GM19025 (cell line): ENCODE data around the gene CSF3.
"Not testable (repeated sequence)": the region's sequence is repeated elsewhere in the genome, so short reads cannot be mapped to it uniquely, and the experiment has no call there.

Experiments used
- ATAC-seq: cut with Tn5 transposase; IDR thresholded peaks from one replicate; pipeline ENCODE4 v1.9.1; 2021; ENCODE audit warnings: mild to moderate bottlenecking, low read depth, moderate library complexity; ENCODE audit not compliant: unreplicated experiment

Gene CSF3

DNA sequence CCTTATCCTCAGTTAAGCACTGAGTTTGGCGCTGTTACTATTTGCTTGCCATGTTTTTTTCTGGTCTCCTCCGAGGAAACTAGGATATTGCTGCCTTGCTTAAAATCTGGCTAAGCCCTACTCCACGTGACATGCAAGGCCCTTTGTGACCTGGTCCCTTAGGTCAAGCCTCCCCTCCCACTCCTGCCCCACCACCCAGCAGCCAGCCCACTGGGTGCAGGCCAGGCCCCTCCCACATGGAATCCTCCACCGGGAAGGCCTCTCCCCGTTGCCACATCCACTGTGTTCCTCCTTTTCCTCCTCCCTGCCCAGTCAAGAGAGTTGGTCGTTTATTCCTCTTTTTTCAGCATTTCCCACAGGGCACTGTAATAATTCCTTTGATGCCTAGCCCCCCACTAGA lies 18.4 kb upstream of the CSF3 start:
- ATAC-seq, result no peak

DNA sequence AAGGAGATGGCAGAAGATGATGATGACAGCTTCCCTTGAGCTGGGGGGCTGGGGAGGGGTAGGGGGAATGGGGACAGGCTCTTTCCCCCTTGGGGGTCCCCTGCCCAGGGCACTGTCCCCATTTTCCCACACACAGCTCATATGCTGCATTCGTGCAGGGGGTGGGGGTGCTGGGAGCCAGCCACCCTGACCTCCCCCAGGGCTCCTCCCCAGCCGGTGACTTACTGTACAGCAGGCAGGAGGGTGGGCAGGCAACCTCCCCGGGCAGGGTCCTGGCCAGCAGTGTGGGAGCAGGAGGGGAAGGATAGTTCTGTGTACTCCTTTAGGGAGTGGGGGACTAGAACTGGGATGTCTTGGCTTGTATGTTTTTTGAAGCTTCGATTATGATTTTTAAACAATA lies 17.7 kb upstream of the CSF3 start:
- ATAC-seq, result no peak

- ATAC-seq, result no peak
Measured at GRCh38 chr17:39999067-39999466, 16.2 kb upstream of the CSF3 start.

GRCh38 chr17:40000161-40000560 lies 15.1 kb upstream of the CSF3 start:
- no peak for ATAC-seq

DNA sequence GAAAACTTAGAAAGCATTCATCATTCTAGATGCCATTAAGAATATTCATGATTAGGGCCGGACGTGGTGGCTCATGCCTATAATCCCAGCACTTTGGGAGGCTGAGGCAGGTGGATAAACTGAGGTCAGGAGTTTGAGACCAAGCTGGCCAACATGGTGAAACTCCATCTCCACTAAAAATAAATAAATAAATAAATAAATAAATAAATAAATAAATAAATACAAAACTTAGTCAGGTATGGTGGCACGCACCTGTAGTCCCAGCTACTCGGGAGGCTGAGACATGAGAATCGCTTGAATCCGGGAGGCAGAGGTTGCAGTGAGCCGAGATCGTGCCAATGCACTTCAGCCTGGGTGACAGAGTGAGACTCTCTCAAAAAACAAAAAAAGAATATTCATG lies 13.9 kb upstream of the CSF3 start:
- not testable (repeated sequence) for ATAC-seq

DNA sequence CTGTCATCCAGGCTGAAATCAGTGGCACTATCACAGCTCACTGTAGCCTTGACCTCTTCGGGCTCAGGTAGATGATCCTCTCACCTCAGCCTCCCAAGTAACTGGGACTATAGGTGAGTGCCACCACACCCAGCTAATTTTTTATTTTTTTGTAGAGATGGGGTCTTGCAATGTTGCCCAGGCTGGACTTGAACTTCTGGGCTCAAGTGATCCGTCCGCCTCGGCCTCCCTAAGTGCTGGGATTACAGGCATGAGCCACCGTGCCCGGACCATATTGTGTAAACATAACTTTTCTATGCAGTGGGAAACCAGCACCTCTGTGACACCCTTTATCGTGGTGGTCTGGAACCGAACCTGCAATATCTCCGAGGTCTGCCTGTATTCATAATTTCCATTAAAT lies 11.2 kb upstream of the CSF3 start:
- no peak for ATAC-seq

- ATAC-seq, result no peak
Measured at GRCh38 chr17:40004712-40005111, 10.5 kb upstream of the CSF3 start.

DNA sequence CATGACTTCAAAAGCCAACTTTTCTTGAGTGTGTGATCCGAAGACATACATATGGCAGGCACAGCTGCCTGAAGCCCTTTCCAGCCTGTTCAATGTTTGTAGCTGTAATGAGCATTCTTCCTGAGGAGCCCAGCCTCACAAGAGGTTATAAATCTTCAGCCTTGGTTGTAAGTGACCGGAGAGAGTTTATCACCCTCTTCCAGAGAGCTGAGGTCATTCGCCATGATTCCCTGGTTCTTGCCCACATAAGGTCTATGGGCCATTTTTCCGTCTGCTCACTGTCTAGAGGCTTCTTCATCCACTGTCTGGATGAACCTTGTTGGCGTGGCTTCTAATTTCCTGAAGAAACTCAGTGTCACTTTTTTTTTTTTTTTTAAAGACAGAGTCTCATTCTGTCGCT lies 9.7 kb upstream of the CSF3 start:
- ATAC-seq, result no peak

GRCh38 chr17:40010946-40011500 lies 4.2 kb upstream of the CSF3 start:
- not testable (repeated sequence) for ATAC-seq

GRCh38 chr17:40012017-40012647 lies 3.1 kb upstream of the CSF3 start:
- ATAC-seq, result not testable (repeated sequence)

DNA sequence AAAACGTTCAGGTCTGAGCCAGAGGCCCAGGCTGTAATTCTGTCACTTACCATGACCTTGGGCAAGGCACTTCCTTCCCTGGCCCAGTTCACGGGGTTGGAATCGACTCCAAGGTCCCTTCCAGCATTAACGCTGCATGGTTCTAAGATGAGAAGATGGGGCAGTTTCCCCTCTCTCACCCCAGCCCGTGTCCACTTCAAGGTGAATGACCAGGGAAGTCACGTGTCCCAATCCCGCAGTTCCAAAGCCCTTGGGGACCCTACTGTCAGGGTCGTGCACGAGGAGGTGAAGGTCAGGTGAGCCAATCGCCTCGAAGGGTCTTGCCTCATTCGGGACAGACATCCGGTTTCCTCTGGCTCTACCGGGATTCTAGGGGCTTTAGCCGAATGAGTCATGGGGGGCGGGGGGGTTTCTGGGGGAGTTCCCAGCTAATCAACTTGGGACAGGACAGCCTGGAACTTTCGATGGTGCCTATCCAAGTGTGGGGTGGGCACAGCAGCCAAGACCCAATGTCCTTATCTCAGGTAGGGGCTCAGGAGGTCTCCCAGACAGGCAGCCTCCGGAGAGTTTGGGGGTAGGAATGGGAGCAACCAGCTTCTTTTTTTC lies 762 bp upstream of the CSF3 start:
- no peak for ATAC-seq

GRCh38 chr17:40015998-40016985 lies 1.1 kb downstream of the CSF3 start:
- ATAC-seq, result no peak

GRCh38 chr17:40017422-40018080 lies 2.3 kb downstream of the CSF3 start:
- ATAC-seq, result no peak

GRCh38 chr17:40018211-40019121 lies 3.2 kb downstream of the CSF3 start:
- ATAC-seq, result no peak

GRCh38 chr17:40019140-40019991 lies 4.1 kb downstream of the CSF3 start:
- ATAC-seq, result no peak

DNA sequence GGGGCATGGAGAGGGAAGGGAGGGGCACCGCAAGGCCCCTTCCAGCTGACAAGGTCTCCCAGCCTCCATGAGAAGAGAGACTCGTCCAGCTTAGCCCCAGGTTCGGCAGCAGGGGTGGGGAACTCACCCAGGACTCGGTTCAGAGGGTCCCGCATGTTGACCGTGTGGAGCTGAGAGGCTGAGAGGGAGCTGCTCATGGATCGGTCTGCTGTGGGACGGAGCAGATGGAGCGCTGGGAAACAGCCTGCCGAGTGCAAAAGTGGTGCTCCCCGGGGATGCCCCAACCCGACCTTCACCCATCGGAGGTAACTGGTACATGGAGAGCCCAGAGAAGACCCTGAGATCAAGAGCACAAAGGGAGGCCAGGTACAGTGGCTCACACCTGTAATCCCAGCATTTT lies 4.9 kb downstream of the CSF3 start:
- no peak for ATAC-seq

- ATAC-seq, result no peak
Measured at GRCh38 chr17:40021451-40021971, 6.3 kb downstream of the CSF3 start.

- ATAC-seq, result no peak
Measured at GRCh38 chr17:40022497-40022896, 7.3 kb downstream of the CSF3 start.
